Endothelial cell (in vitro differentiated cells): ENCODE measurements around the gene EXT2. TPM values are rescaled to one million over a fixed set of nuclear protein-coding genes. Genes with fewer than 3 reads are reported as not detected.

Experiments used
- DNase-seq: peaks from one replicate; pipeline ENCODE4 v3.0.0; 2021; ENCODE audit warnings: low spot score
- H3K27ac Mint-ChIP-seq: one replicate; pipeline ENCODE4 v1.8.0; 2021; ENCODE audit warnings: mixed read lengths, inconsistent platforms; ENCODE audit not compliant: unreplicated experiment
- H3K27me3 Mint-ChIP-seq: one replicate; pipeline ENCODE4 v1.8.0; 2021; ENCODE audit warnings: mild to moderate bottlenecking, moderate library complexity, mixed read lengths, inconsistent platforms; ENCODE audit not compliant: unreplicated experiment
- H3K36me3 Mint-ChIP-seq: one replicate; pipeline ENCODE4 v1.8.0; 2021; ENCODE audit warnings: mild to moderate bottlenecking, low read depth, mixed read lengths, inconsistent platforms; ENCODE audit not compliant: unreplicated experiment
- H3K4me1 Mint-ChIP-seq: one replicate; pipeline ENCODE4 v1.8.0; 2021; ENCODE audit warnings: mild to moderate bottlenecking, mixed read lengths, inconsistent platforms; ENCODE audit not compliant: unreplicated experiment
- H3K4me3 Mint-ChIP-seq: one replicate; pipeline ENCODE4 v1.8.0; 2021; ENCODE audit warnings: mild to moderate bottlenecking, mixed read lengths, inconsistent platforms; ENCODE audit not compliant: unreplicated experiment
- H3K9me3 Mint-ChIP-seq: one replicate; pipeline ENCODE4 v1.8.0; 2021; ENCODE audit warnings: mixed read lengths, inconsistent platforms; ENCODE audit not compliant: unreplicated experiment
- CTCF ChIP-seq: fragments of 200-600 bp; sonication (generic); IDR thresholded peaks from one replicate; pipeline ENCODE4 v1.5.0; 2021; ENCODE audit warnings: antibody characterized with exemption; ENCODE audit not compliant: unreplicated experiment
- total RNA-seq: library from RNA; stranded (reverse); fragmentation: NEBNext Ultra II Directional; extraction: Animal tissue kit (Norgen Biotek cat#: 25700); gene quantifications from one replicate; pipeline ENCODE4 v1.2.1, GENCODE V29; 2021; ENCODE audit not compliant: unreplicated experiment

The EXT2 gene
- total RNA-seq, 1 donor from 2014 or later = 96.8 TPM

GRCh38 chr11:44094260-44094868 is 1.1 kb upstream of the EXT2 start:
- Mint-ChIP-seq H3K9me3 (peaks cover 5% of the 10 kb centered on the region), H3K36me3 (peaks cover 16% of the 10 kb centered on the region), H3K4me3 (peak overlapping the region; percentile 90), H3K4me1 (peaks cover 41% of the 10 kb centered on the region), H3K27me3 (peaks cover 11% of the 10 kb centered on the region), H3K27ac (no peak overlapping the region)
- peak; percentile 79 for TF ChIP-seq CTCF
- DNase-seq = peak; percentile 79

GRCh38 chr11:44096360-44097185 is 1.1 kb downstream of the EXT2 start:
- Mint-ChIP-seq H3K27me3 (peaks cover 12% of the 10 kb centered on the region), H3K4me3 (peak overlapping the region; percentile 94), H3K4me1 (peaks cover 31% of the 10 kb centered on the region), H3K36me3 (peaks cover 11% of the 10 kb centered on the region), H3K27ac (no peak overlapping the region), H3K9me3 (no peaks in the 10 kb centered on the region)
- no peak for TF ChIP-seq CTCF
- DNase-seq = peak; percentile 29

GRCh38 chr11:44097821-44098220 is 2.3 kb downstream of the EXT2 start:
- TF ChIP-seq CTCF = no peak
- no peaks in the 10 kb centered on the region for H3K9me3 Mint-ChIP-seq
- no peak for DNase-seq
- peaks cover 11% of the 10 kb centered on the region for H3K36me3 Mint-ChIP-seq
- peaks cover 10% of the 10 kb centered on the region for H3K27me3 Mint-ChIP-seq
- H3K4me1 Mint-ChIP-seq = peaks cover 28% of the 10 kb centered on the region
- no peak overlapping the region for H3K4me3 Mint-ChIP-seq
- H3K27ac Mint-ChIP-seq = no peak overlapping the region

- H3K4me3 Mint-ChIP-seq = no peak overlapping the region
These were observed 5.6 kb downstream of the EXT2 start for GRCh38 chr11:44101098-44101497.

More at GRCh38 chr11:44101098-44101497, 5.6 kb downstream of the EXT2 start:
- peaks cover 6% of the 10 kb centered on the region for H3K27me3 Mint-ChIP-seq
- no peak for DNase-seq
- H3K4me1 Mint-ChIP-seq = peaks cover 12% of the 10 kb centered on the region
- no peaks in the 10 kb centered on the region for H3K9me3 Mint-ChIP-seq
- H3K27ac Mint-ChIP-seq = no peak overlapping the region
- no peak for TF ChIP-seq CTCF
- H3K36me3 Mint-ChIP-seq = peaks cover 7% of the 10 kb centered on the region
